ENCODE data around the gene LRGUK. TPM values are rescaled to one million over a fixed set of nuclear protein-coding genes. Genes with fewer than 3 reads are reported as not detected.

Gene LRGUK
- total RNA-seq, 1 donor = 0.72 TPM

- Histone ChIP-seq H3K9me3 (ENCODE audit: low read depth, low read length) (no peaks in the 10 kb centered on the region), H4K20me1 (ENCODE audit: insufficient read depth, low read length) (no peaks in the 10 kb centered on the region), H3K4me1 (ENCODE audit: insufficient read depth, low read length) (no peaks in the 10 kb centered on the region), H3K4me3 (ENCODE audit: insufficient read depth, low read length) (no peak overlapping the region), H3K27me3 (ENCODE audit: insufficient read depth, low read length) (peaks cover 4% of the 10 kb centered on the region), H3K27ac (ENCODE audit: low read depth, low read length) (no peak overlapping the region), H3K79me2 (ENCODE audit: insufficient read depth, low read length) (no peaks in the 10 kb centered on the region), H2AFZ (ENCODE audit: low read length) (no peak overlapping the region), H3K4me2 (ENCODE audit: insufficient read depth, low read length) (no peak overlapping the region), H3K36me3 (ENCODE audit: insufficient read depth, low read length) (no peaks in the 10 kb centered on the region)
- DNase-seq (ENCODE audit: insufficient read length, low spot score, missing footprints) = no peak
- TF ChIP-seq CTCF (IDR thresholded peaks at IDR 0.05; ENCODE audit: extremely low read depth, low read depth, low read length) = no peak
These were observed 149.8 kb downstream of the LRGUK start for GRCh38 chr7:134276951-134277350.

DNA sequence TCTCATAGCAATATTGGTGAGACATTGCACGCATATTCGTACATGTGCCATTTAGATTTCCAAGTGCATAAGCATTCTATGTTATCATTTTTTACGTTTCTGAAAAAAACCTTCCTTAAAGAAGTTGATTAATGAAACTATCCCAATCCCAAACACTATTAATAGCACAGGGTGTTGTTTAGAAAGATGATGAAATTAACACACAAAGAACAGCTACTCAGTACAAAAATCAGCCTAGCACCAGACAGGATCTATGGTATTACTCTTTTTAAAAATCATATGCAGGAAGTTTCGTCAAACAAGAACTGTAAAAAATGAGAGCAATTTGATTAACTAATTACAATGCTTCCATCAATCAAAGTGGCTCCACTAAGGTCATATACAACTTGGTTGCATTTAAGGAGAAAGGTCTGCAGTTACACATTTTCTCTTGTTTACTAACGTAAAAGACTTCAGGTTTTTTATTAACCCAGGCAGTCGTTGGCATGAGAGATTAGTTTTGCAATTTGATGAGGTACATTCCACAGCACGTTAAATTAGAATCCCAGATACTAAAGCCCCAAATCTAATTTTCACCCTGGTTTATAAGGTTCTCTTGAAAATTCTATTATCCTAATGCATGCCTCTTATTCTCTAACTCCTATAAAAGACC, 151.5 kb downstream of the LRGUK start:
- Histone ChIP-seq H3K36me3 (ENCODE audit: insufficient read depth, low read length) (no peaks in the 10 kb centered on the region), H3K27ac (ENCODE audit: low read depth, low read length) (no peak overlapping the region), H3K4me2 (ENCODE audit: insufficient read depth, low read length) (no peak overlapping the region), H3K79me2 (ENCODE audit: insufficient read depth, low read length) (no peaks in the 10 kb centered on the region), H3K9me3 (ENCODE audit: low read depth, low read length) (no peaks in the 10 kb centered on the region), H4K20me1 (ENCODE audit: insufficient read depth, low read length) (no peaks in the 10 kb centered on the region), H3K4me3 (ENCODE audit: insufficient read depth, low read length) (no peak overlapping the region), H3K4me1 (ENCODE audit: insufficient read depth, low read length) (no peaks in the 10 kb centered on the region), H3K27me3 (ENCODE audit: insufficient read depth, low read length) (no peaks in the 10 kb centered on the region), H2AFZ (ENCODE audit: low read length) (no peak overlapping the region)
- TF ChIP-seq CTCF (IDR thresholded peaks at IDR 0.05; ENCODE audit: extremely low read depth, low read depth, low read length) = no peak
- DNase-seq (ENCODE audit: insufficient read length, low spot score, missing footprints) = peak; percentile 10

DNA sequence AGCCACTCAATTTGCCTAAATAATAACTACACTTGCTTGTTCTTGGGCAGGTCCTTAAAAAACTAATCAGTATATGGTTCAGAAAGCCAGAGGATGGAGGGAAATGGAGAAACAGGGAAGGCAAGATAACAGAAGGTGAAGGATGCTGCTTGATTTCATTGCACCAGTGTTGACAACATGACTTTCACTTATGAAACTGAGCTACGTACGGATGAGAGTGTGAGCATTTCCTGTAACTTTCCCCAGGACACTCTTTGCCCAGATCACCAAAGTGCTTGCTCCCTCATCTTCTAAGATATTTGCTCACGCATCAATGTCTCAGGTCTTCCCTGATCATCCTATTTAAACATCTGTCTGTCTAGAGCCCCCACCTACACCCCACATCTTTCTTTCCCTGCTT, 152.2 kb downstream of the LRGUK start:
- no peaks in the 10 kb centered on the region for H4K20me1 ChIP-seq (ENCODE audit: insufficient read depth, low read length)
- peaks cover 5% of the 10 kb centered on the region for H3K27me3 ChIP-seq (ENCODE audit: insufficient read depth, low read length)
- no peak overlapping the region for H3K4me2 ChIP-seq (ENCODE audit: insufficient read depth, low read length)
- H3K36me3 ChIP-seq (ENCODE audit: insufficient read depth, low read length) = no peaks in the 10 kb centered on the region
- H3K9me3 ChIP-seq (ENCODE audit: low read depth, low read length) = no peaks in the 10 kb centered on the region
- no peak overlapping the region for H3K4me3 ChIP-seq (ENCODE audit: insufficient read depth, low read length)
- no peak overlapping the region for H3K27ac ChIP-seq (ENCODE audit: low read depth, low read length)
- no peak for TF ChIP-seq CTCF (IDR thresholded peaks at IDR 0.05; ENCODE audit: extremely low read depth, low read depth, low read length)
- no peak overlapping the region for H2AFZ ChIP-seq (ENCODE audit: low read length)
- DNase-seq (ENCODE audit: insufficient read length, low spot score, missing footprints) = no peak
- no peaks in the 10 kb centered on the region for H3K4me1 ChIP-seq (ENCODE audit: insufficient read depth, low read length)
- no peaks in the 10 kb centered on the region for H3K79me2 ChIP-seq (ENCODE audit: insufficient read depth, low read length)

GRCh38 chr7:134279898-134280297, 152.8 kb downstream of the LRGUK start:
- Histone ChIP-seq H3K9me3 (ENCODE audit: low read depth, low read length) (no peaks in the 10 kb centered on the region), H3K27ac (ENCODE audit: low read depth, low read length) (no peak overlapping the region), H3K4me1 (ENCODE audit: insufficient read depth, low read length) (no peaks in the 10 kb centered on the region), H3K4me3 (ENCODE audit: insufficient read depth, low read length) (no peak overlapping the region), H3K4me2 (ENCODE audit: insufficient read depth, low read length) (no peak overlapping the region), H4K20me1 (ENCODE audit: insufficient read depth, low read length) (no peaks in the 10 kb centered on the region), H3K79me2 (ENCODE audit: insufficient read depth, low read length) (no peaks in the 10 kb centered on the region), H2AFZ (ENCODE audit: low read length) (no peak overlapping the region), H3K36me3 (ENCODE audit: insufficient read depth, low read length) (no peaks in the 10 kb centered on the region), H3K27me3 (ENCODE audit: insufficient read depth, low read length) (peaks cover 5% of the 10 kb centered on the region)
- TF ChIP-seq CTCF (IDR thresholded peaks at IDR 0.05; ENCODE audit: extremely low read depth, low read depth, low read length) = no peak
- no peak for DNase-seq (ENCODE audit: insufficient read length, low spot score, missing footprints)
